ENCODE data around the gene PSAPL1. TPM values are rescaled to one million over a fixed set of nuclear protein-coding genes. Genes with fewer than 3 reads are reported as not detected.

The PSAPL1 gene
- total RNA-seq, 1 experiment from 2014 or later, result not detected

GRCh38 chr4:7398788-7399439, 35.8 kb downstream of the PSAPL1 start (continued):
- TF ChIP-seq OVOL2 (CRISPR knock-in tag; IDR thresholded peaks at IDR 0.05; ENCODE audit: borderline replicate concordance), result no peak
- TF ChIP-seq E2F1 (CRISPR knock-in tag; IDR thresholded peaks at IDR 0.05), result no peak
- no peak for TF ChIP-seq TCF7 (CRISPR knock-in tag; IDR thresholded peaks at IDR 0.05; ENCODE audit: low read depth)
- no peak for TF ChIP-seq ESRRA (CRISPR knock-in tag; IDR thresholded peaks at IDR 0.05; ENCODE audit: borderline replicate concordance)
- no peak for TF ChIP-seq MLX (CRISPR knock-in tag; IDR thresholded peaks at IDR 0.05)
- TF ChIP-seq ZBTB43 (CRISPR knock-in tag; IDR thresholded peaks at IDR 0.05), result no peak
- no peak for TF ChIP-seq ZNF121 (CRISPR knock-in tag; IDR thresholded peaks at IDR 0.05)

GRCh38 chr4:7398104-7398423, 36.7 kb downstream of the PSAPL1 start:
- H3K27ac Mint-ChIP-seq, result no peak overlapping the region
- CTCF ChIA-PET, result interaction anchor here (1.5 kb wide), 2 partner anchors 63 to 253 kb away, joined by 3 to 4 read pairs; no protein-coding TSS in a partner anchor
- DNase-seq (ENCODE audit: low spot score) (no peak), ATAC-seq (no peak)
- no peaks in the 10 kb centered on the region for H3K4me1 Mint-ChIP-seq
- H3K4me3 Mint-ChIP-seq, result no peak overlapping the region
- peaks cover 10% of the 10 kb centered on the region for H3K27me3 Mint-ChIP-seq (ENCODE audit: low read depth)
- POLR2A ChIA-PET, result no interaction called here
- no peaks in the 10 kb centered on the region for H3K36me3 Mint-ChIP-seq
- peaks cover 10% of the 10 kb centered on the region for H3K9me3 Mint-ChIP-seq
- TF ChIP-seq AFF4 (CRISPR knock-in tag; IDR thresholded peaks at IDR 0.05; ENCODE audit: borderline replicate concordance) (no peak), NFYB (CRISPR knock-in tag; conservative IDR thresholded peaks at IDR 0.05; ENCODE audit: low read depth) (no peak), ETV6 (CRISPR knock-in tag; IDR thresholded peaks at IDR 0.05) (no peak), SMAD3 (CRISPR knock-in tag; IDR thresholded peaks at IDR 0.05; ENCODE audit: borderline replicate concordance) (no peak), FOXJ3 (CRISPR knock-in tag; IDR thresholded peaks at IDR 0.05; ENCODE audit: borderline replicate concordance) (no peak), MLX (CRISPR knock-in tag; IDR thresholded peaks at IDR 0.05) (no peak), HMGXB4 (CRISPR knock-in tag; IDR thresholded peaks at IDR 0.05) (no peak), PRDM15 (CRISPR knock-in tag; IDR thresholded peaks at IDR 0.05) (no peak), NR1H2 (CRISPR knock-in tag; IDR thresholded peaks at IDR 0.05) (no peak), PREB (CRISPR knock-in tag; IDR thresholded peaks at IDR 0.05; ENCODE audit: borderline replicate concordance) (no peak)
